ENCODE measurements around the gene MARCHF3.

DNA sequence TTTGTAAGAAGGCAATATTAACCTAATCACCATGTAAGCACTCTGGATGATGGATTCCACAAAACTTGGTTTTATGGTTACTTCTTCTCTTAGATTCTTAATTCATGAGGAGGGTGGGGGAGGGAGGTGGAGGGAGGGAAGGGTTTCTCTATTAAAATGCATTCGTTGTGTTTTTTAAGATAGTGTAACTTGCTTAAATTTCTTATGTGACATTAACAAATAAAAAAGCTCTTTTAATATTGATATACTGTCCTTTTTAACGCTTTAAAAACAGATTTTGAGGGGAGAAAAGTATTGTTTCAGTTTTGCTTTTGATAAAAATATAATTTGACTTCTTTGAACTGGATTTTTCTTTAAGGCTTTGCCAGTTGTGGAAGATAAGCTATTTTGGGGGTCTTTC is 193.6 kb downstream of the MARCHF3 start:
- TF ChIP-seq CTCF (IDR thresholded peaks at IDR 0.05) (no peak), POLR2A (IDR thresholded peaks at IDR 0.05) (no peak)
